CMK (cell line): Measurements from ENCODE around the gene GAA.
"Not testable (repeated sequence)": the region's sequence is repeated elsewhere in the genome, so short reads cannot be mapped to it uniquely, and the experiment has no call there.

Experiments
- DNase-seq: peaks from one replicate; pipeline ENCODE4 v3.0.0-alpha.2; 2010; ENCODE audit warnings: low read depth

The GAA gene

GRCh38 chr17:80083136-80083661 is 18.2 kb upstream of the GAA start:
- no peak for DNase-seq

GRCh38 chr17:80084773-80085172 is 16.6 kb upstream of the GAA start:
- DNase-seq: no peak

- DNase-seq: no peak
Observed at GRCh38 chr17:80086081-80086480, 15.3 kb upstream of the GAA start.

GRCh38 chr17:80086616-80087015 is 14.8 kb upstream of the GAA start:
- DNase-seq: no peak

- DNase-seq: no peak
Observed at GRCh38 chr17:80087346-80088265, 13.8 kb upstream of the GAA start.

- no peak for DNase-seq
Observed at GRCh38 chr17:80089762-80090161, 11.6 kb upstream of the GAA start.

GRCh38 chr17:80090164-80090563 is 11.2 kb upstream of the GAA start:
- not testable (repeated sequence) for DNase-seq

GRCh38 chr17:80091376-80091775 is 10.0 kb upstream of the GAA start:
- DNase-seq: no peak

- DNase-seq: no peak
Observed at GRCh38 chr17:80092959-80093358, 8.4 kb upstream of the GAA start.

- no peak for DNase-seq
Observed at GRCh38 chr17:80095038-80095843, 6.1 kb upstream of the GAA start.

GRCh38 chr17:80095844-80096475 is 5.4 kb upstream of the GAA start:
- no peak for DNase-seq

- DNase-seq: no peak
Observed at GRCh38 chr17:80096561-80097021, 4.8 kb upstream of the GAA start.

GRCh38 chr17:80097127-80097621 is 4.2 kb upstream of the GAA start:
- DNase-seq: no peak

GRCh38 chr17:80097844-80098691 is 3.3 kb upstream of the GAA start:
- DNase-seq: no peak

- DNase-seq: no peak
Observed at GRCh38 chr17:80099291-80100034, 1.9 kb upstream of the GAA start.

- DNase-seq: no peak
Observed at GRCh38 chr17:80100035-80100323, 1.4 kb upstream of the GAA start.

- DNase-seq: no peak
Observed at GRCh38 chr17:80101946-80102663, 724 bp downstream of the GAA start.

GRCh38 chr17:80102664-80103448 is 1.5 kb downstream of the GAA start:
- DNase-seq: no peak

- DNase-seq: no peak
Observed at GRCh38 chr17:80103449-80104085, 2.2 kb downstream of the GAA start.
